Ramos (cell line): Measurements from ENCODE around the gene BAD.

ENCODE experiments used
- in situ Hi-C: fragments of 300-500 bp; cut with MboI; formaldehyde crosslinking; loops from one replicate; pipeline ENCODE4 v1.14.3; 2022; ENCODE audit warnings: low sequenced_read_pairs; ENCODE audit not compliant: unreplicated experiment

The BAD gene

GRCh38 chr11:64235437-64236161, 48.9 kb downstream of the BAD start:
- in situ Hi-C loops = loop anchor here (25.0 kb wide), 3 partner anchors 902 to 1623 kb away; partner anchors contain the start of genes B3GAT3, EML3, MTA2 and ROM1

DNA sequence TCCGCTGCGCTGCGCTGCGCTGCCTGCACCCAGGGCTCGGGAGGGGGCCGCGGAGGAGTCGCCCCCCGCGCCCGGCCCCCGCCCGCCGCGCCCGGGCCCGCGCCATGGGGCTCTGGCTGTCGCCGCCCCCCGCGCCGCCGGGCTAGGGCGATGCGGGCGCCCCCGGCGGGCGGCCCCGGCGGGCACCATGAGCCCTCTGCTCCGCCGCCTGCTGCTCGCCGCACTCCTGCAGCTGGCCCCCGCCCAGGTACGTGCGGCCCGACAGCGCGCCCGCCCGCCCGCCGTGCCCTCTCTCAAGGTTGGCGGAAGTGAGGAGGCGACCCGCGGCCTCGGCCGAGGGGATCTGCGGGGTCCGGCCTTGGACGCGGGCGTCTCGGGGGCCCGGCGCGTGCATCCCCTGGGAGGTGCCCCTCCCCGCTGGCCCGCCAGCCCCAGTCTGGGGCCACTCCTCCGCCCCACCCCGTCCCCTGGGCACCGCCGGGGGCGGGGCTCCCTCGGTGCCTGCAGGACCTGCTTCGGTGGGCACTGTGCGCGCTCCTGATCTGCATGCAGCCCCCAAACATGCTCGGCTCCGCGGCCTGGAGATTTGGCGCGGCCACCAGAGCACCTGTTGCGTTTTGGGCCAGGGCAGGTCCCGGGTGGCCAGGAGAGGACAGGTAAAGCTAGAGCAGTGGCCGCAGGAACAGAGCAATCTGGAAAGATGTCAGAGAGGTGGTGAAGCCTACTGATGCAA, 49.7 kb downstream of the BAD start:
- in situ Hi-C loops = loop anchor here (25.0 kb wide), 3 partner anchors 902 to 1623 kb away; partner anchors contain the start of genes B3GAT3, EML3, MTA2 and ROM1

- in situ Hi-C loops = loop anchor here (25.0 kb wide), 3 partner anchors 903 to 1622 kb away; partner anchors contain the start of genes B3GAT3, EML3, MTA2 and ROM1
Observed at GRCh38 chr11:64233913-64234586, 50.4 kb downstream of the BAD start, which contains the start of gene VEGFB. Gene VEGFB (plus strand): TSS chr11:64234584. CDS start chr11:64234834, 250 bp downstream.

DNA sequence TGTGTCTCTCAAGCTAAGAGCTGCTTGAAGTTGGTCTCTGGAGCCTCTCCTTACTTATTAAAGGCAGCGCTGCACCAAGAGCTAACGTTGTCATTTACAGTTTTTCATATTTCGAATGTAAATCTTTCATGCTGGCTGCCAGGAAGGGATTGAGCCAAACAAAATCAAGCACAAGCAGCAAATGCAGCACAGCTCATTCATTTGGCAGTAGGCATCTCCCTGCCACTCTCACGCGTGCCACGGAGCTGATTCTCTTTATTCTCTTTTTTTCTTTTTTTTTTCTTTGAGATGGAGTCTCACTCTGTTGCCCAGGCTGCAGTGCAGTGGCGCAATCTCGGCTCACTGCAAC, 51.5 kb downstream of the BAD start:
- in situ Hi-C loops = loop anchor here (25.0 kb wide), 3 partner anchors 904 to 1621 kb away; partner anchors contain the start of genes B3GAT3, EML3, MTA2 and ROM1

GRCh38 chr11:64232182-64232966, 52.1 kb downstream of the BAD start:
- in situ Hi-C loops = loop anchor here (25.0 kb wide), 3 partner anchors 905 to 1620 kb away; partner anchors contain the start of genes B3GAT3, EML3, MTA2 and ROM1

- in situ Hi-C loops = loop anchor here (25.0 kb wide), 3 partner anchors 906 to 1619 kb away; partner anchors contain the start of genes B3GAT3, EML3, MTA2 and ROM1
Observed at GRCh38 chr11:64231546-64231945, 52.9 kb downstream of the BAD start.

DNA sequence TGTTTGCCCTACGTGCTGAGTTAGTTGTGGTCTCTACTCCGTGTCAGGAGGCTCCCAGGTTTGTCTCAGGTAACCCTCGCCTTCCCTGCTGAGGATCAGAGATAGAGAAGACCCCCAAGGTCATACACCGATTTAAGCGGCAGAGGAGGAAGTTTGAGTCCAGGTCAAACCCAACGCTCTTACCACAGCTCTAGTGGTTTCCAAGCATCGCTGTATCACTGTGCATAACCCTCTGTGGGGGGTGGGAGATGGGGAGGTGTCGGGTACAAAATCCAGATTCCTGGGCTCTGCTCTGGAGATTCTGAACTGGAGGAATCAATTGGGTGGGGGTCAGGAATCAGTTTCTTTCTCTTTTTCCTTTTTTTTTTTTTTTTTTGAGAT, 53.5 kb downstream of the BAD start:
- in situ Hi-C loops = loop anchor here (25.0 kb wide), 3 partner anchors 906 to 1619 kb away; partner anchors contain the start of genes B3GAT3, EML3, MTA2 and ROM1

GRCh38 chr11:64230171-64230984, 54.1 kb downstream of the BAD start, which contains the start of gene DNAJC4:
Gene DNAJC4 (plus strand): TSS chr11:64230548. CDS start chr11:64230855, 307 bp downstream.
- in situ Hi-C loops = loop anchor here (25.0 kb wide), 3 partner anchors 907 to 1618 kb away; partner anchors contain the start of genes B3GAT3, EML3, MTA2 and ROM1

GRCh38 chr11:64229744-64230170, 54.7 kb downstream of the BAD start:
- in situ Hi-C loops = loop anchor here (25.0 kb wide), 3 partner anchors 908 to 1617 kb away; partner anchors contain the start of genes B3GAT3, EML3, MTA2 and ROM1

DNA sequence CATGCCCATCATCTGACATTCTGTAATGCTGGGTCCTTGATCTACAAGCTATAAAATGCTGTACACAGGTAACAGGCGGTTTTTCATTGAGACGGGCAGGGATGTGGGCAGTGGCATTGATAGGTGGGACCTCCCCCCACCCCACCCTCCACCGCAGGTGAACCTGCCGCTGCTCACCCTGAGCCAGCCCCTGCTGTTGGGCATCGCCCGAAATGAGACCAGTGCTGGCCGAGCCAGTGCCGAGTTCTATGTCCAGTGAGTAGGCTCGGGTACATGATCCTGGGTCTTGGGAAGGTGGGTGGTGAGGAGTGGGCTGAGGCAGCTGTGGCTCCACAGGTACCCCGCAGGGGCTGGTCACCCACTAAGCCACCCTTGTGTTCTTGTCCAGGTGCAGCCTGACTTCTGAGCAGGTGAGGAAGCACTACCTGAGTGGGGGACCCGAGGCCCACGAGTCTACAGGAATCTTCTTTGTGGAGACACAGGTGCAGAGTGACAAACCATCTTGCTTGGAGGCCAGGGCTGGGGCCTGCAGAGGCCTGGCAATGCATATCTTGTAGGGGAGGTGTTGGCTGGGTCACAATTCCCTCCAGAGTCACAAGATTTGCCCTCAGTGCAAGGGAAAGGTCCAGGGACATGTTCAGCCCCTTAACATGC, 55.2 kb downstream of the BAD start:
- in situ Hi-C loops = loop anchor here (25.0 kb wide), 3 partner anchors 908 to 1617 kb away; partner anchors contain the start of genes B3GAT3, EML3, MTA2 and ROM1

- in situ Hi-C loops = loop anchor here (25.0 kb wide), 3 partner anchors 910 to 1615 kb away; partner anchors contain the start of genes B3GAT3, EML3, MTA2 and ROM1
Observed at GRCh38 chr11:64227405-64227956, 57.0 kb downstream of the BAD start.

DNA sequence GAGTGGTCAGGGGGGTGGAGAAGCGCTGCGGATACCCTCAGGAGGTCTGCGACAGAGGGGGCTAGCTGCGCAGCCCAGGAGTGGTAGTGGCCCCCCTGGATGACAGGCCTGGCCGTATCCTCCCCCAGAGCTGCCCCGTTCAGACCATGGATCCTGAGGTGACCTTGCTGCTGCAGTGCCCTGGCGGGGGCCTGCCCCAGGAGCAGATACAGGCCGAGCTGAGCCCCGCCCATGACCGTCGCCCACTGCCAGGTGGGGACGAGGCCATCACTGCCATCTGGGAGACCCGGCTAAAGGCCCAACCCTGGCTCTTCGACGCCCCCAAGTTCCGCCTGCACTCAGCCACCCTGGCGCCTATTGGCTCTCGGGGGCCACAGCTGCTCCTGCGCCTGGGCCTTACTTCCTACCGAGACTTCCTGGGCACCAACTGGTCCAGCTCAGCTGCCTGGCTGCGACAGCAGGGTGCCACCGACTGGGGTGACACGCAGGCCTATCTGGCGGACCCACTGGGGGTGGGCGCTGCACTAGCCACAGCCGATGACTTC, 57.9 kb downstream of the BAD start:
- in situ Hi-C loops = loop anchor here (25.0 kb wide), 3 partner anchors 911 to 1614 kb away; partner anchors contain the start of genes B3GAT3, EML3, MTA2 and ROM1

DNA sequence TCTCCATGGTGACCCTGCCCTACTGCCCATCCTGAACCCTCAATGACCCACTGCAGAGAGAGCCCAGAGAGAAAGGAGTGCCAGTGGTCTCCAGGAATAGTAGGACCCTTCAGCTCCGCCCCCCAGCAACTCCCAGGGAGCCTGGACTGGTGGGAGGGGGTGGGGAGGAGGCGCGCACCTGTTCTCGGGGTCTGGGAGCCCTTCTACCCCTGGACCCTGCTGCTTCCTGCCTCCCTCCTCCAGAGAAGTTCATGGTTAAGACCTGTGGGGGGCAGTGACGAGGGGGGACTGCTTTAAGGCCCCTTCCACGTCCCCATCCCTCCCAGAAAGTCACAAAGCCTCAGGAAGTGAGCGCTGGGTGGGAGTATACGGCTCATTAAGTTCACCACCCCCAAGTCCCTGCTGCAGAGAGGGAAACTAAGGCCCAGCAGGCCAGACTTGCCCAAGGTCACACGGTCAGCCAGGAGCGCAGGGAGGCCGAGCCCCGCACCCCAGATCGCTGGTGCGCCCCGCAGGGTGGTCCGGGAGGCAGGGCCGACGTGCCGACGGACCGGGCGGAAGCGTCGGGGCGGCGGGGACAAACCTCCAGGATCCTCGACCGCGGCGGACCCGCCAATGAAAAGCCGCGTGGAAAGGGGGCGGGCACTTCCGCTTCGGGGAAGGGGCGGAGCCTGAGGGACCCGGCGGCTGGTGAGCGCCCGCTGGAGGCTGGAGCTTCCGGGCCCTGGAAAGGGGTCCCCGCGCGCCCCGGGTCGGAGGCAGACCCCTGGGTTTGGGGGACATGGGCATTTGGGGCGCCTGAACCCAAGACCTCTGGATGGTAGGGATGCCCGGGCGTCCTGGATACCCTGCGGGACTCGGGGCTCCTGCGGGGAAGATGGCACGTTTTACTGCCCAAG, 58.6 kb downstream of the BAD start, which contains the start of the genes NUDT22 and TRPT1:
TSS of gene NUDT22 (plus strand) at position 667 of the 899 bp plus-strand sequence. CDS start 379 bp downstream, outside the sequence.
TSS of gene TRPT1 (minus strand) at position 579 of the 899 bp plus-strand sequence. CDS start at position 253, 326 bp downstream.
- in situ Hi-C loops = loop anchor here (25.0 kb wide), 3 partner anchors 911 to 1614 kb away; partner anchors contain the start of genes B3GAT3, EML3, MTA2 and ROM1

- in situ Hi-C loops = loop anchor here (25.0 kb wide), 3 partner anchors 912 to 1613 kb away; partner anchors contain the start of genes B3GAT3, EML3, MTA2 and ROM1
Observed at GRCh38 chr11:64224891-64225607, 59.4 kb downstream of the BAD start.
